Osteocyte (in vitro differentiated cells): ENCODE data around the gene LAX1. TPM values are rescaled to one million over a fixed set of nuclear protein-coding genes. Genes with fewer than 3 reads are reported as not detected.

ENCODE experiments used
- DNase-seq: peaks from one replicate; pipeline ENCODE4 v3.0.0; 2021; ENCODE audit warnings: mixed read lengths; ENCODE audit not compliant: unreplicated experiment; ENCODE audit errors: extremely low spot score
- H3K27ac Mint-ChIP-seq: one replicate; pipeline ENCODE4 v1.8.0; 2021; ENCODE audit warnings: mild to moderate bottlenecking, mixed read lengths; ENCODE audit not compliant: unreplicated experiment
- H3K27me3 Mint-ChIP-seq: one replicate; pipeline ENCODE4 v1.8.0; 2021; ENCODE audit warnings: mixed read lengths; ENCODE audit not compliant: unreplicated experiment
- H3K36me3 Mint-ChIP-seq: one replicate; pipeline ENCODE4 v1.8.0; 2021; ENCODE audit warnings: mixed read lengths; ENCODE audit not compliant: unreplicated experiment
- H3K4me1 Mint-ChIP-seq: one replicate; pipeline ENCODE4 v1.8.0; 2021; ENCODE audit warnings: mixed read lengths; ENCODE audit not compliant: unreplicated experiment
- H3K4me3 Mint-ChIP-seq: one replicate; pipeline ENCODE4 v1.8.0; 2021; ENCODE audit warnings: mild to moderate bottlenecking, moderate library complexity, mixed read lengths; ENCODE audit not compliant: unreplicated experiment
- H3K9me3 Mint-ChIP-seq: one replicate; pipeline ENCODE4 v1.8.0; 2021; ENCODE audit warnings: mixed read lengths; ENCODE audit not compliant: unreplicated experiment
- total RNA-seq: library from RNA; stranded (reverse); gene quantifications from 2 replicates; pipeline ENCODE4 v1.2.1, GENCODE V29; 2021
- TF ChIP-seq, protein P1 (sequence below): fragments of 200-600 bp; sonication (generic); IDR thresholded peaks from 2 replicates; pipeline ENCODE4 v1.5.0; 2021; ENCODE audit warnings: antibody characterized with exemption, mild to moderate bottlenecking, moderate library complexity

Gene LAX1
- total RNA-seq, 1 donor from 2014 or later, result not detected

DNA sequence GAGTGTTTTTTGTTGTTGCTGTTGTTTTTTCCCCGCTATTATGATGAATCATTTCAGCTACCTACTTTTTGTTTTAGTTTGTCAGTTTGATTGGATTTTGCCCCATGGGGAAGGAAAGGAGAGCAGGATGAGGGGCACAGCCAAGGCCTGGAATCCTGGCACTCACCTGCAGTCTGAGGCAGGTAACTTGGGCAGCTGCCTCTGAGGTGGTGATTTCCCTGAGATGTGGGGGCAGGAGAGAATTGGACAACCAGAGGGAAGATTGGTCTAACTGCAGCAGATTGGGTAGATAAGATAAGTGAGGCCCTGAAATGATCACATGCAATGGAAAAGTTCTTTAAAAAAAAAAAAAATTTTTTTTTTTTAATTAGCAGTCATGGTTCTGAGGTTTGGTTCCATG lies 1.5 kb upstream of the LAX1 start:
- Mint-ChIP-seq H3K4me3 (no peak overlapping the region), H3K36me3 (no peaks in the 10 kb centered on the region), H3K27ac (no peak overlapping the region), H3K27me3 (peaks cover 13% of the 10 kb centered on the region), H3K4me1 (no peaks in the 10 kb centered on the region), H3K9me3 (no peaks in the 10 kb centered on the region)
- no peak for DNase-seq
- TF ChIP-seq, protein P1, sequence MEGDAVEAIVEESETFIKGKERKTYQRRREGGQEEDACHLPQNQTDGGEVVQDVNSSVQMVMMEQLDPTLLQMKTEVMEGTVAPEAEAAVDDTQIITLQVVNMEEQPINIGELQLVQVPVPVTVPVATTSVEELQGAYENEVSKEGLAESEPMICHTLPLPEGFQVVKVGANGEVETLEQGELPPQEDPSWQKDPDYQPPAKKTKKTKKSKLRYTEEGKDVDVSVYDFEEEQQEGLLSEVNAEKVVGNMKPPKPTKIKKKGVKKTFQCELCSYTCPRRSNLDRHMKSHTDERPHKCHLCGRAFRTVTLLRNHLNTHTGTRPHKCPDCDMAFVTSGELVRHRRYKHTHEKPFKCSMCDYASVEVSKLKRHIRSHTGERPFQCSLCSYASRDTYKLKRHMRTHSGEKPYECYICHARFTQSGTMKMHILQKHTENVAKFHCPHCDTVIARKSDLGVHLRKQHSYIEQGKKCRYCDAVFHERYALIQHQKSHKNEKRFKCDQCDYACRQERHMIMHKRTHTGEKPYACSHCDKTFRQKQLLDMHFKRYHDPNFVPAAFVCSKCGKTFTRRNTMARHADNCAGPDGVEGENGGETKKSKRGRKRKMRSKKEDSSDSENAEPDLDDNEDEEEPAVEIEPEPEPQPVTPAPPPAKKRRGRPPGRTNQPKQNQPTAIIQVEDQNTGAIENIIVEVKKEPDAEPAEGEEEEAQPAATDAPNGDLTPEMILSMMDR, result no peak

DNA sequence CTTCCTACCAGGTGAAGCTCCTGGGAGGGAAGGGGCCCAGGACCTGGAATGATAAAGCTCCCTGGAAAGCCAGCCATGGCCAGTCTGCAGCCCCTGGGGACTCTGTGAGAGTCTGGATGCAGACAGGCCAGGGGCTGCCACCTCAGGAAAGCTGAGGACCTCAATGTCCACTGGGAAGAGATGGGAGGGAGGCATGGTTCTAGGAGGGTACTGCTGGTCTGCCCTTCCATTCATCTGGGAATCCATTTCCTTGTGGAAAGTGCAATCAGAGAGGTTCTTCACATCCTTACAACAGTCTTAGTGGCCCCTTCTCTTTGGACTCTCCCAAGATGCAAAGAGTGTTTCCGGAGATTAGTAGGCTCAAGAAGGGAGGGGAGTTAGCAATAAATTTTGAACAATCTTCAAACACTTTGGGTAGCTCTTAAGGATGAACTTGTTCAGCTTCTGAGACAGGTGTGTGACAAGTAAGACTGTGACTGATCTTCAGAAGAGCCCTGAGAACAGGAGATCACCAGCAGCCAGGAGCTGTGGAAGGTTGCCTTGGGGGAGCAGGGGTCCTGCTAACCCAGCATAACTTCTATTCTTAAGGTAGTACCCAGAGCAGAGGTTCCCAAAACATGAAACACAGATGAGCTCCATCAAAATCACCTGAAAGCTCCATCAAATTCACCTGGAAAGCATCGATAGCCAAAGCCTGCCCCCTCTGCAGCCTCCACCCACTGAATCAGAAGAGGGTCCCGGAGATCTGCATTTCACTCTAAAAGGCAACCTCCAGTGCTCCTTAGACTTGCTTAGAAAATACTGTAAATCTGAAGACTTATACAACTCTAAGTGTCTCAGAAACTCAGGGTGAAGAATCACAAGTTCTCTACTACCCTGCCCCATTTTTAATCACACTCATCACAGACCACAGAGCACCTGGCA lies 616 bp upstream of the LAX1 start:
- Mint-ChIP-seq H3K27ac (no peak overlapping the region), H3K9me3 (no peaks in the 10 kb centered on the region), H3K36me3 (no peaks in the 10 kb centered on the region), H3K27me3 (peaks cover 18% of the 10 kb centered on the region), H3K4me1 (no peaks in the 10 kb centered on the region), H3K4me3 (no peak overlapping the region)
- no peak for DNase-seq
- TF ChIP-seq, protein P1, result no peak

DNA sequence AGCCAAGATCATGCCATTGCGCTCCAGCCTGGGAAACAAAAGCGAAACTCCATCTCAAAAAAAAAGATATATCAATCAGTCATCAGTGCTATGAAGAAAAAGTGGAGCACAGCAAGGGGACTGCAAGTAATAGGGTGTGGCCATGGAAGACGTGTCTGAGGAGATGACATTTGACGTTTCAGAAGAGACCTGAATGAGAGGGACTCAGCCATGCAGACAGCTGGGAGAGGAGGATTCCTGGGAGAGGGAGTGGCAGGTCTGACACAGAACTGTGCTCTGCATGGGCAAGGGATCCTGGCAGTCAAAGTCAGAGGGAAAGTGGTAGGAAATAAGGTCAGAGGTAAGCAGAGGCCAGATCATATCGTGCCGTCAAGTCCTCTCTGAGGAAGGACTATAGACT lies 3.3 kb downstream of the LAX1 start:
- DNase-seq, result no peak
- H3K4me3 Mint-ChIP-seq, result no peak overlapping the region
- H3K27me3 Mint-ChIP-seq, result peaks cover 31% of the 10 kb centered on the region
- H3K27ac Mint-ChIP-seq, result no peak overlapping the region
- H3K36me3 Mint-ChIP-seq, result no peaks in the 10 kb centered on the region
- TF ChIP-seq, protein P1, result no peak
- H3K4me1 Mint-ChIP-seq, result no peaks in the 10 kb centered on the region
- no peaks in the 10 kb centered on the region for H3K9me3 Mint-ChIP-seq

DNA sequence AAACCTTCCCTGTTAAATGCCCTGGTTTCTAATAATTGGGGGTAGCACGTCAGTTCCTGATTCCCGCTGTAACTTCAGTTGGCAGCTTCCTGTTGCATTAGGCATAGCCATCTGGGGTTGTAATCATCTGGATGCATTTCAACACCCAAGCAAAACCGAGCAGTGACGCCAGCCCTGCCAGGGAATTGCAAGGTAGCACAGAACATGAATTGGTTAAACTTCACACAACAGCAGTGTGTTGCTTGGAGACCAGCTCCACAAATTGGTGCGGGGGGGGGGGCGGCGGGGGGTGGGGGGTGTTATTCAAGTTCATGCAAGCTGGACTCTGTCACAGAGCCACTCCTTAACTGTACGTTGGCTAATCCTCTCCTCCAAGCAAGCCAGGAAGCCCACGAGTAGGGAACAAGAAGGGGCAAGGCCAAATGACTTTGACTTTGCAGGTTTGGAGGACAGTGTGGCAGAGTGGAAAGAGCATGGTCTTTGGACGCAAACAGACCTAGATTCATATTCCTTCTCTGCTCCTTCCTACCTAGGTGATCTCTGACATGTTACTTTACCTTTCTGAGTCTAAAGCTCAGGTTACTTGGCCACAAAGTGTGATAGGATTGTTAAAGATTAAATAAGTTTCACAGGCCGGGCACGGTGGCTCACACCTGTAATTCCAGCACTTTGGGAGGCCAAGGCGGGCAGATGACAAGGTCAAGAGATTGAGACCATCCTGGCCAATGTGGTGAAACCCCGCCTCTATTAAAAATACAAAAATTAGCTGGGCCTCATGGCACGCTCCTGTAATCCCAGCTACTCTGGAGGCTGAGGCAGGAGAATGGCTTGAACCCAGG lies 4.7 kb downstream of the LAX1 start:
- Mint-ChIP-seq H3K4me1 (no peaks in the 10 kb centered on the region), H3K36me3 (no peaks in the 10 kb centered on the region), H3K9me3 (no peaks in the 10 kb centered on the region), H3K4me3 (no peak overlapping the region), H3K27ac (no peak overlapping the region), H3K27me3 (peaks cover 29% of the 10 kb centered on the region)
- DNase-seq, result no peak
- TF ChIP-seq, protein P1, result no peak

DNA sequence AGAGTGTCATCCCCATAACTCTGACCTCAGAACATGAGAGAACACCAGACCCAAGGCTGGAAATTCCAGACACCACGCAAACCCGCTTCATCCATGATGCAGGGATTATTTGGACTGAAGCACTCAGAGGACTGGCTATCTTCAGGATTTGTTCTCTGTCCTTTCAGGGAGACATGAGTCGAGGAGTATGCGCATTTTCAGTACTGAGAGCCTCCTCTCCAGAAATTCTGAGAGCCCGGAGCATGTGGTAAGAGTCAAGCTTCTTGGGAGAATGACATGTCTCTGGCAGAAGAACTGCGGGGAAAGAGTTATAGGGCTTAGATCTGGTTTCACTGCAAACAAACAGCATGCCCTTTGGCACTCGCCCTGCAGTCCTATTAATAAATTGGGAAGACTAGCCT lies 6.9 kb downstream of the LAX1 start:
- H3K9me3 Mint-ChIP-seq, result no peaks in the 10 kb centered on the region

More for the DNA sequence above, 6.9 kb downstream of the LAX1 start:
- H3K27me3 Mint-ChIP-seq, result peaks cover 25% of the 10 kb centered on the region
- no peak for DNase-seq
- H3K36me3 Mint-ChIP-seq, result no peaks in the 10 kb centered on the region
- no peak overlapping the region for H3K4me3 Mint-ChIP-seq
- no peak overlapping the region for H3K27ac Mint-ChIP-seq
- TF ChIP-seq, protein P1, result no peak
- no peaks in the 10 kb centered on the region for H3K4me1 Mint-ChIP-seq
